HepG2 (cell line): ENCODE data around the gene INHA. TPM values are rescaled to one million over a fixed set of nuclear protein-coding genes. Genes with fewer than 3 reads are reported as not detected.

Source experiments
- BCL3 ChIP-seq: sonication (generic); formaldehyde crosslinking; IDR thresholded peaks from 2 replicates; pipeline ENCODE4 v1.5.1; 2020; ENCODE audit warnings: mild to moderate bottlenecking, missing genetic modification reagents, moderate library complexity
- CENPBD1 ChIP-seq: sonication (generic); formaldehyde crosslinking; IDR thresholded peaks from 2 replicates; pipeline ENCODE4 v1.8.0; 2022; ENCODE audit warnings: missing genetic modification reagents, low read depth, mild to moderate bottlenecking, borderline replicate concordance
- CENPX ChIP-seq: sonication (generic); formaldehyde crosslinking; IDR thresholded peaks from 2 replicates; pipeline ENCODE4 v1.9.0; 2021; ENCODE audit warnings: mild to moderate bottlenecking, missing genetic modification reagents, moderate library complexity
- EED ChIP-seq: sonication (generic); formaldehyde crosslinking; IDR thresholded peaks from 2 replicates; pipeline ENCODE4 v1.5.0; 2020; ENCODE audit warnings: mild to moderate bottlenecking, missing genetic modification reagents
- FOXK2 ChIP-seq: fragments of 450-650 bp; IDR thresholded peaks from 2 replicates; pipeline ENCODE4 v1.6.1; 2016
- HHEX ChIP-seq: IDR thresholded peaks from 2 replicates; pipeline ENCODE4 v1.6.1; 2016; ENCODE audit warnings: control low read depth
- KAT8 ChIP-seq: IDR thresholded peaks from 2 replicates; pipeline ENCODE4 v1.6.1; 2016; ENCODE audit warnings: missing genetic modification reagents, missing compliant biosample characterization
- KDM1A ChIP-seq: IDR thresholded peaks from 2 replicates; pipeline ENCODE4 v1.6.1; 2016; ENCODE audit warnings: missing compliant biosample characterization
- KDM2A ChIP-seq: sonication (generic); formaldehyde crosslinking; IDR thresholded peaks from 2 replicates; pipeline ENCODE4 v1.4.0; 2020; ENCODE audit warnings: low read depth, missing genetic modification reagents, borderline replicate concordance
- KDM6A ChIP-seq: IDR thresholded peaks from 2 replicates; pipeline ENCODE4 v1.6.1; 2016; ENCODE audit warnings: low read depth
- KLF16 ChIP-seq, 2 experiments: sonication (generic) in 1 of 2; formaldehyde crosslinking in 1 of 2; IDR thresholded peaks; 2 replicates each; pipeline versions ENCODE4 v1.6.1 to v1.8.0; 2016 to 2023; ENCODE audit warnings: missing genetic modification reagents in 2 of 2, missing compliant biosample characterization in 1 of 2
- MIER2 ChIP-seq: IDR thresholded peaks from 2 replicates; pipeline ENCODE4 v1.6.1; 2016; ENCODE audit warnings: missing biosample characterization, missing genetic modification reagents
- MTA3 ChIP-seq: sonication (generic); formaldehyde crosslinking; IDR thresholded peaks from 2 replicates; pipeline ENCODE4 v1.4.0; 2020; ENCODE audit warnings: missing genetic modification reagents
- NFATC3 ChIP-seq: sonication (generic); formaldehyde crosslinking; IDR thresholded peaks from 2 replicates; pipeline ENCODE4 v1.5.1; 2020; ENCODE audit warnings: mild to moderate bottlenecking, missing genetic modification reagents
- PAX8 ChIP-seq: sonication (generic); formaldehyde crosslinking; IDR thresholded peaks from 2 replicates; pipeline ENCODE4 v1.8.0; 2022; ENCODE audit warnings: mild to moderate bottlenecking, missing genetic modification reagents, borderline replicate concordance
- PREB ChIP-seq: sonication (generic); formaldehyde crosslinking; IDR thresholded peaks from 2 replicates; pipeline ENCODE4 v1.4.0; 2020; ENCODE audit warnings: missing genetic modification reagents
- SETDB1 ChIP-seq: sonication (generic); formaldehyde crosslinking; IDR thresholded peaks from 2 replicates; pipeline ENCODE4 v1.5.1; 2020; ENCODE audit warnings: missing genetic modification reagents, mild to moderate bottlenecking, borderline replicate concordance
- SMAD1 ChIP-seq: sonication (generic); formaldehyde crosslinking; IDR thresholded peaks from 2 replicates; pipeline ENCODE4 v1.4.0; 2020; ENCODE audit warnings: missing genetic modification reagents, low read depth, mild to moderate bottlenecking, borderline replicate concordance
- SOX6 ChIP-seq, 2 experiments: fragments of 450-650 bp in 1 of 2; sonication (generic) in 1 of 2; formaldehyde crosslinking in 1 of 2; IDR thresholded peaks; 2 replicates each; pipeline versions ENCODE4 v1.4.0 to v1.6.1; 2017 to 2020; ENCODE audit warnings: antibody characterized with exemption in 1 of 2, mild to moderate bottlenecking in 1 of 2, missing genetic modification reagents in 1 of 2
- TRIM24 ChIP-seq: sonication (generic); formaldehyde crosslinking; IDR thresholded peaks from 2 replicates; pipeline ENCODE4 v1.8.0; 2022; ENCODE audit warnings: mild to moderate bottlenecking, missing genetic modification reagents
- ZBTB42 ChIP-seq: sonication (generic); formaldehyde crosslinking; IDR thresholded peaks from 2 replicates; pipeline ENCODE4 v1.5.0; 2020; ENCODE audit warnings: mild to moderate bottlenecking, missing genetic modification reagents
- ZFP36L2 ChIP-seq: sonication (generic); formaldehyde crosslinking; IDR thresholded peaks from 2 replicates; pipeline ENCODE4 v1.4.0; 2020; ENCODE audit warnings: missing genetic modification reagents
- ZNF180 ChIP-seq: sonication (generic); formaldehyde crosslinking; IDR thresholded peaks from 2 replicates; pipeline ENCODE4 v1.4.0; 2020; ENCODE audit warnings: low read depth, missing genetic modification reagents, borderline replicate concordance
- ZNF598 ChIP-seq: sonication (generic); formaldehyde crosslinking; IDR thresholded peaks from 2 replicates; pipeline ENCODE4 v1.5.1; 2020; ENCODE audit warnings: mild to moderate bottlenecking, missing genetic modification reagents, borderline replicate concordance
- ZXDC ChIP-seq: sonication (generic); formaldehyde crosslinking; IDR thresholded peaks from 2 replicates; pipeline ENCODE4 v1.5.0; 2020; ENCODE audit warnings: mild to moderate bottlenecking, missing genetic modification reagents
- polyA plus RNA-seq, 8 experiments: library from polyadenylated mRNA; depleted of rRNA in 3 of 8; stranded (reverse) in 7 of 8; unstranded in 1 of 8; fragments of >200 nt; fragmentation: Illumina TruSeq in 4 of 8; extraction: Trizol in 4 of 8; gene quantifications; 2 replicates each; pipeline versions ENCODE4 v1.2.1 to v1.2.3, GENCODE V29; 2011 to 2016; ENCODE audit warnings: low read depth in 4 of 8, missing spikeins in 1 of 8, mixed read lengths in 1 of 8; ENCODE audit not compliant: insufficient read depth in 1 of 8
- total RNA-seq, 5 experiments: library from RNA; depleted of rRNA; stranded (reverse); fragments of >200 nt; fragmentation: Illumina TruSeq; extraction: Trizol; gene quantifications; 2 replicates each; pipeline ENCODE4 v1.2.3, GENCODE V29; 2016; ENCODE audit warnings: low read depth in 1 of 5

The INHA gene
- total and polyA plus RNA-seq, 2 of the 13 experiments (the other 11 are each of a cell fraction or from before 2014, with no cell fraction given) = 4.1 to 15.2 TPM

GRCh38 chr2:219576505-219577388 is 4.6 kb downstream of the INHA start (continued):
- TF ChIP-seq SETDB1 = no peak
- peak; percentile 40; the same call in 1 of the 2 replicates for TF ChIP-seq KDM1A (CRISPR knock-in tag)
- peak in 1 of 2 experiments; percentile 96; a peak in 2 of 4 replicates for TF ChIP-seq KLF16 (CRISPR knock-in tag; IDR thresholded peaks at IDR 0.05)
- no peak for TF ChIP-seq EED
- TF ChIP-seq KDM2A (CRISPR knock-in tag) = peak; percentile 90
- peak; percentile 49 for TF ChIP-seq CENPBD1 (CRISPR knock-in tag)
- no peak for TF ChIP-seq PREB
- no peak for TF ChIP-seq ZXDC (CRISPR knock-in tag)
- TF ChIP-seq SMAD1 (CRISPR knock-in tag) = 0 out of 2 replicates have a peak, but pooled peaks have one; percentile 95
- no peak for TF ChIP-seq CENPX
- TF ChIP-seq SOX6 (IDR thresholded peaks at IDR 0.05) = no peak
- peak; percentile 94 for TF ChIP-seq SOX6 (CRISPR knock-in tag; IDR thresholded peaks at IDR 0.05)
- peak; percentile 96 for TF ChIP-seq FOXK2
- TF ChIP-seq NFATC3 (CRISPR knock-in tag) = no peak; the same call in 1 of the 2 replicates
- peak; percentile 75; the same call in 1 of the 2 replicates for TF ChIP-seq ZFP36L2 (CRISPR knock-in tag)
- no peak for TF ChIP-seq ZNF180 (CRISPR knock-in tag)
- TF ChIP-seq ZNF598 (CRISPR knock-in tag) = peak; percentile 91; the same call in 1 of the 2 replicates
- peak; percentile 87 for TF ChIP-seq KAT8 (CRISPR knock-in tag)
- TF ChIP-seq MTA3 = no peak
- TF ChIP-seq KDM6A (CRISPR knock-in tag) = peak; percentile 64; the same call in 1 of the 2 replicates
- peak; percentile 94 for TF ChIP-seq ZBTB42 (CRISPR knock-in tag)
- TF ChIP-seq BCL3 (CRISPR knock-in tag) = peak; percentile 89; the same call in 1 of the 2 replicates
- peak; percentile 89 for TF ChIP-seq TRIM24
- TF ChIP-seq HHEX = no peak
- peak; percentile 91 for TF ChIP-seq MIER2 (CRISPR knock-in tag)
- no peak for TF ChIP-seq PAX8 (CRISPR knock-in tag)
